ENCODE measurements around the gene NUMB. TPM values are rescaled to one million over a fixed set of nuclear protein-coding genes. Genes with fewer than 3 reads are reported as not detected.

Gene NUMB
- total RNA-seq (100 to 1,000 TPM in 1 of 2 donors, 10 to 100 TPM in 1; 94.8 to 100 TPM), polyA plus RNA-seq (10 to 100 TPM; 39.4 to 80.9 TPM)
- long read RNA-seq, donor 1, full-length matches to known transcripts: 17 of 17 reads
- long read RNA-seq, donor 1, partial matches to known transcripts: 0 of 17 reads
- long read RNA-seq, donor 1, other reads (novel, unspliced or antisense): 0 of 17 reads
- long read RNA-seq, donor 2, partial matches to known transcripts: 0 of 5 reads
- long read RNA-seq, donor 2, other reads (novel, unspliced or antisense): 0 of 5 reads
- long read RNA-seq, donor 3, partial matches to known transcripts: 5 of 18 reads
- long read RNA-seq, donor 3, other reads (novel, unspliced or antisense): 0 of 18 reads
- long read RNA-seq, donor 4, partial matches to known transcripts: 0 of 4 reads
- long read RNA-seq, donor 4, other reads (novel, unspliced or antisense): 0 of 4 reads
- long read RNA-seq, donor 5, partial matches to known transcripts: 0 of 8 reads
- long read RNA-seq, donor 5, other reads (novel, unspliced or antisense): 0 of 8 reads

- Histone ChIP-seq H3K9ac (ENCODE audit: insufficient read depth in 1 of 2, low read length in 2 of 2) (peak within 1 kb of the TSS; percentile 70 to 72), H3K27ac (ENCODE audit: low read depth in 1 of 2, low read length in 1 of 2) (peak within 1 kb of the TSS; percentile 89 to 96), H3K4me1 (ENCODE audit: control insufficient read depth in 5 of 5, insufficient read depth in 5 of 5, low read length in 5 of 5) (peaks cover 13 to 48% (median 27%) of the 10 kb centered on the region in 5 donors), H3K36me3 (ENCODE audit: control insufficient read depth in 4 of 4, insufficient read depth in 4 of 4, low read length in 4 of 4) (peaks cover 0 to 3% (median 0%) of the 10 kb centered on the region in 4 donors), H3K9me3 (ENCODE audit: control insufficient read depth in 4 of 4, insufficient read depth in 3 of 4, low read length in 3 of 4) (no peaks in the 10 kb centered on the region), H3K27me3 (ENCODE audit: control insufficient read depth in 3 of 3, insufficient read depth in 3 of 3, low read length in 2 of 3) (no peaks in the 10 kb centered on the region), H3K4me3 (peak within 1 kb of the TSS; percentile 89)
- WGBS, 2 donors: 1% methylated on average over 54 to 60 of the region's 60 CpGs
- DNase-seq: peak; percentile 99 to 100 (median 100)
- no peak for TF ChIP-seq CTCF (IDR thresholded peaks at IDR 0.05; ENCODE audit: control extremely low read depth, extremely low read depth)
- peak; percentile 98 for ATAC-seq (ENCODE audit: insufficient read depth, low FRiP score)
These were observed at the start of gene NUMB for GRCh38 chr14:73458183-73458976. Gene NUMB, minus strand, starts transcription at chr14:73458546. Its CDS starts 102,795 bp downstream, at chr14:73355751.

GRCh38 chr14:73503648-73504047 is 45.3 kb upstream of the NUMB start:
- ATAC-seq (ENCODE audit: insufficient read depth, low FRiP score): no peak
- H3K4me3 ChIP-seq: no peak overlapping the region
- H3K4me1 ChIP-seq (ENCODE audit: control insufficient read depth in 5 of 5, insufficient read depth in 5 of 5, low read length in 5 of 5): no peaks in the 10 kb centered on the region
- H3K36me3 ChIP-seq (ENCODE audit: control insufficient read depth in 4 of 4, insufficient read depth in 4 of 4, low read length in 4 of 4): peaks cover 2 to 8% (median 3%) of the 10 kb centered on the region in 4 donors
- DNase-seq: no peak
- no peaks in the 10 kb centered on the region for H3K9me3 ChIP-seq (ENCODE audit: control insufficient read depth in 4 of 4, insufficient read depth in 3 of 4, low read length in 3 of 4)
- WGBS, 2 donors: 93 to 96% methylated on average over 3 of the region's 3 CpGs
- no peak overlapping the region for H3K9ac ChIP-seq (ENCODE audit: insufficient read depth in 1 of 2, low read length in 2 of 2)
- no peak overlapping the region for H3K27ac ChIP-seq (ENCODE audit: low read depth in 1 of 2, low read length in 1 of 2)
- no peaks in the 10 kb centered on the region for H3K27me3 ChIP-seq (ENCODE audit: control insufficient read depth in 3 of 3, insufficient read depth in 3 of 3, low read length in 2 of 3)
- no peak for TF ChIP-seq CTCF (IDR thresholded peaks at IDR 0.05; ENCODE audit: control extremely low read depth, extremely low read depth)

DNA sequence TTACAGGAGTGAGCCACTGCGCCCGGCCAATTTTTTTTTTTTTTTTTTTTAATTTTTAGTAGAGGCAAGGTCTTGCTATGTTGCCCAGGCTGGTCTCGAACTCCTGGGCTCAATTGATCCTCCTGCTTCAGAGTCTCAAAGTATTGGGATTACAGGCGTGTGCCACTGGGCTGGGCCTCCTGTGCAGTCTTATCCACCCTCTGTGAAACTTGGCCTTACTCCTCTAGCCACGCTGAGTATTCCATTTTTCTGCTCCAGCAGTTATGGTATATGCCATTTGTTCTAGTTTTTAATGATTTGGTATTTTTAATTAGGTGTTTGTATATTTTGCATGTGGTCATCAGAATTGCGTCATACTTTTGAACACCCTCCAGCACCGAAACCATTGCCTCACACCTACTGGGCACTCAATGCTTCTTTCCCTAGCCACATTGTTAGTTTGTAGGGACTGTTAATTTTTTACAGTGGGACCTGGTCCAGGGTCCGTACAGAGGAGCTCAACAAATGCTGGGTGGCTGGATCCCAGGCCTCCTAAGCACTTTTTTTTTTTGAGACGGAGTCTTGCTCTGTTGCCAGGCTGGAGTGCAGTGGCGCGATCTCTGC is 43.8 kb upstream of the NUMB start:
- Histone ChIP-seq H3K4me3 (no peak overlapping the region), H3K9ac (ENCODE audit: insufficient read depth in 1 of 2, low read length in 2 of 2) (no peak overlapping the region), H3K27ac (ENCODE audit: low read depth in 1 of 2, low read length in 1 of 2) (no peak overlapping the region), H3K27me3 (ENCODE audit: control insufficient read depth in 3 of 3, insufficient read depth in 3 of 3, low read length in 2 of 3) (no peaks in the 10 kb centered on the region), H3K4me1 (ENCODE audit: control insufficient read depth in 5 of 5, insufficient read depth in 5 of 5, low read length in 5 of 5) (no peaks in the 10 kb centered on the region), H3K36me3 (ENCODE audit: control insufficient read depth in 4 of 4, insufficient read depth in 4 of 4, low read length in 4 of 4) (peaks cover 2 to 8% (median 3%) of the 10 kb centered on the region in 4 donors), H3K9me3 (ENCODE audit: control insufficient read depth in 4 of 4, insufficient read depth in 3 of 4, low read length in 3 of 4) (no peaks in the 10 kb centered on the region)
- ATAC-seq (ENCODE audit: insufficient read depth, low FRiP score): no peak
- WGBS, 2 donors: 82 to 84% methylated on average over 11 of the region's 11 CpGs
- no peak for TF ChIP-seq CTCF (IDR thresholded peaks at IDR 0.05; ENCODE audit: control extremely low read depth, extremely low read depth)
- peak; percentile 20 to 64 (median 60) for DNase-seq
